Measurements from ENCODE around the gene RETREG2. TPM values are rescaled to one million over a fixed set of nuclear protein-coding genes. Genes with fewer than 3 reads are reported as not detected.

The RETREG2 gene
- total and polyA plus RNA-seq, 2 experiments from 2014 or later, result 13.2 to 41.8 TPM

DNA sequence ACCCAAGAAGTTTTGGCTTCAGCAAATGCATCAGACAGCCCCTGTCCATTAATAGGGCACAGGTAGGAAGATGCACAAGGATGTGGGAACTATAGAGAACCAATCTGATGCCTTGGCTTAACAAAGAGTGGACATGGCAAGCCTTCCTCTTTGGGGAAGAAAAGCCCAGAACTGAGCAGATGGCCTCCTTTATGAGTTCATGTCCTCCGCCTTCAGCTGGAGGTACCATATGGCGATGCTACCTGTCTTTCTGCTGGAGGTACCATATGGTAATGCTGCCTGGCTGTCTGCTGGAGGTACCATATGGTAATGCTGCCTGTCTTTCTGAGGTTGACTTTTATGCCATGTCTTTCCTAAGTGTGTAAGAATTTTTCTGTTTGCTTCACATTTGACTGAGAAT lies 6.0 kb downstream of the RETREG2 start:
- no peaks in the 10 kb centered on the region for H3K27me3 ChIP-seq (ENCODE audit: insufficient read depth)
- H3K27me3 Mint-ChIP-seq (ENCODE audit: insufficient read depth, low read depth, poor library complexity), result peaks cover 3% of the 10 kb centered on the region
- ATAC-seq (no peak), DNase-seq (ENCODE audit: low spot score) (no peak)
- H3K27ac ChIP-seq (ENCODE audit: low read depth), result no peak overlapping the region
- H3K4me3 ChIP-seq, result no peak overlapping the region
- no peak overlapping the region for H2AFZ ChIP-seq
- no peak overlapping the region for H3K4me3 Mint-ChIP-seq
- TF ChIP-seq STAT1 (IDR thresholded peaks at IDR 0.05; ENCODE audit: unreplicated experiment) (no peak), EZH2 (IDR thresholded peaks at IDR 0.05; ENCODE audit: low read depth, unreplicated experiment) (no peak), JUNB (IDR thresholded peaks at IDR 0.05; ENCODE audit: unreplicated experiment) (no peak), CREB1 (CRISPR knock-in tag; IDR thresholded peaks at IDR 0.05; ENCODE audit: low read depth) (no peak), ZNF331 (CRISPR knock-in tag; IDR thresholded peaks at IDR 0.05; ENCODE audit: low read depth) (no peak), POLR2AphosphoS5 (IDR thresholded peaks at IDR 0.05; ENCODE audit: low read depth) (no peak), ZNF462 (CRISPR knock-in tag; IDR thresholded peaks at IDR 0.05) (no peak), NANOG (IDR thresholded peaks at IDR 0.05; ENCODE audit: borderline replicate concordance) (no peak), EZH2phosphoT487 (IDR thresholded peaks at IDR 0.05; ENCODE audit: unreplicated experiment) (no peak), ZNF114 (CRISPR knock-in tag; IDR thresholded peaks at IDR 0.05) (no peak)
- TF ChIP-seq, protein P1, sequence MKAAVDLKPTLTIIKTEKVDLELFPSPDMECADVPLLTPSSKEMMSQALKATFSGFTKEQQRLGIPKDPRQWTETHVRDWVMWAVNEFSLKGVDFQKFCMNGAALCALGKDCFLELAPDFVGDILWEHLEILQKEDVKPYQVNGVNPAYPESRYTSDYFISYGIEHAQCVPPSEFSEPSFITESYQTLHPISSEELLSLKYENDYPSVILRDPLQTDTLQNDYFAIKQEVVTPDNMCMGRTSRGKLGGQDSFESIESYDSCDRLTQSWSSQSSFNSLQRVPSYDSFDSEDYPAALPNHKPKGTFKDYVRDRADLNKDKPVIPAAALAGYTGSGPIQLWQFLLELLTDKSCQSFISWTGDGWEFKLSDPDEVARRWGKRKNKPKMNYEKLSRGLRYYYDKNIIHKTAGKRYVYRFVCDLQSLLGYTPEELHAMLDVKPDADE (IDR thresholded peaks at IDR 0.05), result no peak
- TF ChIP-seq, protein P2, sequence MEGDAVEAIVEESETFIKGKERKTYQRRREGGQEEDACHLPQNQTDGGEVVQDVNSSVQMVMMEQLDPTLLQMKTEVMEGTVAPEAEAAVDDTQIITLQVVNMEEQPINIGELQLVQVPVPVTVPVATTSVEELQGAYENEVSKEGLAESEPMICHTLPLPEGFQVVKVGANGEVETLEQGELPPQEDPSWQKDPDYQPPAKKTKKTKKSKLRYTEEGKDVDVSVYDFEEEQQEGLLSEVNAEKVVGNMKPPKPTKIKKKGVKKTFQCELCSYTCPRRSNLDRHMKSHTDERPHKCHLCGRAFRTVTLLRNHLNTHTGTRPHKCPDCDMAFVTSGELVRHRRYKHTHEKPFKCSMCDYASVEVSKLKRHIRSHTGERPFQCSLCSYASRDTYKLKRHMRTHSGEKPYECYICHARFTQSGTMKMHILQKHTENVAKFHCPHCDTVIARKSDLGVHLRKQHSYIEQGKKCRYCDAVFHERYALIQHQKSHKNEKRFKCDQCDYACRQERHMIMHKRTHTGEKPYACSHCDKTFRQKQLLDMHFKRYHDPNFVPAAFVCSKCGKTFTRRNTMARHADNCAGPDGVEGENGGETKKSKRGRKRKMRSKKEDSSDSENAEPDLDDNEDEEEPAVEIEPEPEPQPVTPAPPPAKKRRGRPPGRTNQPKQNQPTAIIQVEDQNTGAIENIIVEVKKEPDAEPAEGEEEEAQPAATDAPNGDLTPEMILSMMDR (conservative IDR thresholded peaks at IDR 0.05; ENCODE audit: low read depth in 2 of 2), result no peak
- TF ChIP-seq, protein P3, sequence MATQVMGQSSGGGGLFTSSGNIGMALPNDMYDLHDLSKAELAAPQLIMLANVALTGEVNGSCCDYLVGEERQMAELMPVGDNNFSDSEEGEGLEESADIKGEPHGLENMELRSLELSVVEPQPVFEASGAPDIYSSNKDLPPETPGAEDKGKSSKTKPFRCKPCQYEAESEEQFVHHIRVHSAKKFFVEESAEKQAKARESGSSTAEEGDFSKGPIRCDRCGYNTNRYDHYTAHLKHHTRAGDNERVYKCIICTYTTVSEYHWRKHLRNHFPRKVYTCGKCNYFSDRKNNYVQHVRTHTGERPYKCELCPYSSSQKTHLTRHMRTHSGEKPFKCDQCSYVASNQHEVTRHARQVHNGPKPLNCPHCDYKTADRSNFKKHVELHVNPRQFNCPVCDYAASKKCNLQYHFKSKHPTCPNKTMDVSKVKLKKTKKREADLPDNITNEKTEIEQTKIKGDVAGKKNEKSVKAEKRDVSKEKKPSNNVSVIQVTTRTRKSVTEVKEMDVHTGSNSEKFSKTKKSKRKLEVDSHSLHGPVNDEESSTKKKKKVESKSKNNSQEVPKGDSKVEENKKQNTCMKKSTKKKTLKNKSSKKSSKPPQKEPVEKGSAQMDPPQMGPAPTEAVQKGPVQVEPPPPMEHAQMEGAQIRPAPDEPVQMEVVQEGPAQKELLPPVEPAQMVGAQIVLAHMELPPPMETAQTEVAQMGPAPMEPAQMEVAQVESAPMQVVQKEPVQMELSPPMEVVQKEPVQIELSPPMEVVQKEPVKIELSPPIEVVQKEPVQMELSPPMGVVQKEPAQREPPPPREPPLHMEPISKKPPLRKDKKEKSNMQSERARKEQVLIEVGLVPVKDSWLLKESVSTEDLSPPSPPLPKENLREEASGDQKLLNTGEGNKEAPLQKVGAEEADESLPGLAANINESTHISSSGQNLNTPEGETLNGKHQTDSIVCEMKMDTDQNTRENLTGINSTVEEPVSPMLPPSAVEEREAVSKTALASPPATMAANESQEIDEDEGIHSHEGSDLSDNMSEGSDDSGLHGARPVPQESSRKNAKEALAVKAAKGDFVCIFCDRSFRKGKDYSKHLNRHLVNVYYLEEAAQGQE (IDR thresholded peaks at IDR 0.05; ENCODE audit: unreplicated experiment), result no peak
- H3K4me1 ChIP-seq (ENCODE audit: insufficient read depth), result peaks cover 3% of the 10 kb centered on the region
- H3K9me2 ChIP-seq (ENCODE audit: insufficient read depth), result no peaks in the 10 kb centered on the region
- peaks cover 3% of the 10 kb centered on the region for H3K79me2 ChIP-seq (replicated peaks; ENCODE audit: insufficient read depth)
- no peak overlapping the region for H3K4me2 ChIP-seq
- H3K9me3 Mint-ChIP-seq, result no peaks in the 10 kb centered on the region; the same call in 2 of the 3 replicates
- no peak overlapping the region for H3K27ac Mint-ChIP-seq
- H3K36me3 ChIP-seq (ENCODE audit: insufficient read depth), result no peaks in the 10 kb centered on the region
- H3F3A ChIP-seq (replicated peaks; ENCODE audit: low read depth), result 0 out of 2 replicates have a peak, but pooled peaks cover 3% of the 10 kb centered on the region
- peaks cover 3% of the 10 kb centered on the region; the same call in 2 of the 3 replicates for H3K4me1 Mint-ChIP-seq
- H3K36me3 Mint-ChIP-seq (ENCODE audit: low read depth), result peaks cover 25% of the 10 kb centered on the region
- H4K20me1 ChIP-seq (replicated peaks; ENCODE audit: insufficient read depth), result no peaks in the 10 kb centered on the region; the same call in 1 of the 2 replicates

Data from GM23338 (cell line).